HG03520 (cell line): ENCODE results near the gene ATP2A3.

Source experiments
- ATAC-seq: cut with Tn5 transposase; IDR thresholded peaks from one replicate; pipeline ENCODE4 v1.9.1; 2021; ENCODE audit warnings: mild to moderate bottlenecking, moderate library complexity; ENCODE audit not compliant: unreplicated experiment

Gene ATP2A3

DNA sequence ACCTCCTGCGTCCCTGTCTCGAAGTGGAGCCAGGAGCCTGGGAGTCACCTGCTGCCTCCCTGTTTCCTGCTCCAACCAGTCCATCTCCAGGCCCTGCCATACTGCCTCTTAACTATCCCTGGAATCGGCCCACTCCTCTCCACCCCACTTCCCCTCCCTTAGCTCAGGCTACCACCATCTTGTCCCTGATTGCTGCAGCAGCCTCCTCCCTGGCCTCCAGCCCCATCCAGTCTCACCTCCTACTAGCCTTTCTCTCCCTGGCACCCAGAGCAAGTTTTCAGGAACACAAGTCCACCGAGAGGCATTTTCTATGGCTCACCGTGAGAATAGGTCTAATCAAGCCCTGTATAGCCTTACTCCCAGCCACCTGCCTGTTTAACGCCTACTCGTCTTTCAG lies 70.5 kb downstream of the ATP2A3 start:
- ATAC-seq, result no peak

DNA sequence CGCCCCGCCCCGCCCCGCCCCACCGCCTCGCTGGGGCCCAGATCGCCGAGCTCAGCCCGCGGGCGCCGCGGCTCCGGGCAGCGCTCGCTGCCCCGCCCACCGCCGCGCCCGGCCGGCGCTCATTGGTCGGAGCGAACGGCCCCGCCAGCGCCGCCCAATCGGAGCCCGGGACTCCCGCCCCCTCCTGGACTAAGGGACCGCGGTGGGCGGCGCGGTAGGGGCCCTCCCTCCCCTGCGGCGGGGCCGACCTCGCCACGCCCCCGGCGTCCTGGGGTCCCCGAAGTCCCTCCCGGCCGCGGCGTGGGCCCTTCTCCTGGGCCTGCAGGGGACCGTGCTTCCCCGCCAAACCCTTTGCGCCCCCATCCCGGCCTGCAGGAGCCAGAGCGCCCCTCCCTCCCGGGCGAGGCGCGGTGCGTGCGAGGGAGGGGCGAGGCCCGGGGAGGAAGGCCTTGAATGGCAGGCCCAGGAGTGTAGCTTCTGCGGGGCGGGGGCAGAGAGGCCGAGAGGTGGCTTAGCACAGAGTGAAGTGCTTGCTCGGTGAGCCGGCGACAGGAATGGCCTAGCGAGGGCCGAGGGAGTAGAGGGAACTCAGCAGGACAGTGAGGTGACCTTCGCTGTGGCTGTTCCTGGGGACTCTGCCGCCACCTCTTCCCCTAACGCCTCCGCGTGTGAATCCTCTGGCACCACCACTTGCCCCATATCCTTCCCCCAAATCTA lies 71.1 kb downstream of the ATP2A3 start, which contains the start of gene CAMKK1:
TSS of gene CAMKK1 (minus strand) at position 51 of the 717 bp plus-strand sequence. CDS start 7,366 bp downstream, outside the sequence.
- peak; percentile 83 for ATAC-seq

GRCh38 chr17:3892095-3892998 lies 71.9 kb downstream of the ATP2A3 start:
- ATAC-seq, result peak; percentile 12

- no peak for ATAC-seq
These were observed 72.6 kb downstream of the ATP2A3 start for GRCh38 chr17:3891626-3892094.

- no peak for ATAC-seq
These were observed 73.4 kb downstream of the ATP2A3 start for GRCh38 chr17:3890878-3891219.

DNA sequence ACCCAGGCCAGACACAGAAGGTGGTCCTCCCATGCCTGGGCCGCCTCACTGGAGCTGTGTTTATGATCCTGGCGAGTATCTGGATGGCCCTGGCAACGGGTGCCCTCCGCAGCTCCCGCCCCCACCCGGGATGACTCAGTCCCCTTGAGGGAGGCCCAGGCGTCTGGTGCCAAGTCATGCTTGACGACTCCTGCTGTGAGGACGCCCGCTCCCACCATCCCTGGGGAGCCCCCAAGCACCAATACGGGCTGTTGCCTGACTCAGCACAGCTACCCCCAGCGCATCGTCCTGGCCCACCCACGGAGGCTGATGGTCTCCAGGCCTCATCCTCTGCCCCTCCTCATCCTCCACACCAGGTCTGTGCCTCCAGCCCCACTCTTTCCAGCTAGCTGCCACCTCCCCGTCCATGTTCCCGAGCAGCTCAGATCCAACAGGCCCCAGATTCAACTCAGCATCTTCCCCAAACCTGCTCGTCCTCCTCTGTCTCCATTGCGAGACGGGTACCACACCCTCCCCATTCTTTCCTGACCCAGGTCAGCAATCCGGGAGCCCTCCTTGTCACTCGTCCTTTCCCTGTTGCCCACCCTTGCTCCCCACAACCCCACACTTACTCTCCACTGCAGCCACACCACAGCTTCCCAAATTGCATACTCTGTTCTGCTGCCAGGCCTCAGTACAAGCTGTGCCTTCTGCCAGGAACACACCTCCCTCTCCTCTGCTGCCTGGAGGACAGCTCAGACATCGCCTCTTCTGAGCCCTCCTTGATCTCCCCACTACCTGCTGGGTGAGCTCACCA lies 74.0 kb downstream of the ATP2A3 start:
- ATAC-seq, result no peak

- ATAC-seq, result no peak
These were observed 74.8 kb downstream of the ATP2A3 start for GRCh38 chr17:3889325-3890012.

DNA sequence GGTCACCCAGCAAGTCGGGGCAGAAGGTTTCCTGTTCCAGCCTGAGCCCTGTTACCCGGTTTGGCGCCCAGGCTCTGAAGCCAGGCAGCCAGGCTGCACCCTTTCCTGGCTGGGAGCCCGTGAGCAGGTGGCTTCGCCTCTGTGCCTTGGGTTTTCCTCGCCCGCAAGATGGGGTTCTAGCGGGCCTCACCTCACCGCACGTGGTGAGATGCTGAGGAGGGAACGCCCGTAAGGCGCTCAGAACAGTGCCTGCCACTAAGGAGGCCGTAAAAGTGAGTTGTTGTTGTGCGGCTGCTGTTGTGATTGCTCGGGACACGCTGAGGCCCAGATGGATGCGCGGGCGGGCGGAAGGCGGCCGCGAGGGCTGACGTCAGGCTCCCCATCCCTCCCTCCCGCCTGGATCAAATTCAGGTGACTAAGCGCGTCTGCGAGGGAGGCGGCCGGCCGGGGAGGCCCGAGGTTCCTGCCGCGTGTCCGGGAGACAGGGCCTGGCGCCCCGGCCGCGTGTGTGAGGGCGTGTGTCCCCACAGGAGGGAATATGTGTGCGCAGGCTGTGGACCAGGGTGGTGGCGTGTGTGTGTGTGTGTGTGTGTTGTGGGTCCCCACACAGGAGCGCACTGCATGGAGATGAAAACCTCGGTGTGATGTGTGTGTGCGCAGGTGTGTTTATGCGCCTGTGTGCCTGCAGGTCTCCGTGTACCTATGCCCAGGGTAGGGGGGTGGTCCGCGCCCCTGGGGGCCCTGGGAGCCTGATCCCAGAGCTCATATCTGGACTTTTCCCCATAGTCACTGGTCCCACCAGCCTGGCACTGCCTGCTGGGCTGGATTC lies 75.7 kb downstream of the ATP2A3 start:
- no peak for ATAC-seq

DNA sequence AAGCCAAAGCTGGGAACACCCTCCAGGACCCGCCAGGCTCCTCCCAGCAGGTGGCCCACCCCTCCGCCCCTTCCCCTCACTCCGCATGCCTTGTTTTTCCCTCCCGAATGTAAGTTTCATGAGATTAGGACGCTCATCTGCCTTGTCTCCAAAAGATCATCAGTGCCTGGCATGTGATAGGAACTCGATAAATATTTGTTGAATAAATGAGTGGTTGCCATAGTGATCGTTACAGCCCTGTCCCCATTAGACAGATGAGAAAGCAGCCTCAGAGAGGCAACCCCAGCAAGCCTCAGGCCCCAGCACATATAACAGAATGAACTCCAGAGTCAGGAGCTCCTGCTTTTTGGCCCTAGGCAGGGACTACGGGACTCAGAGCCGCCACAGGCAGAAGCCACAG lies 76.4 kb downstream of the ATP2A3 start:
- ATAC-seq, result no peak

GRCh38 chr17:3887394-3887793 lies 76.8 kb downstream of the ATP2A3 start:
- no peak for ATAC-seq

GRCh38 chr17:3886776-3887175 lies 77.5 kb downstream of the ATP2A3 start:
- no peak for ATAC-seq

DNA sequence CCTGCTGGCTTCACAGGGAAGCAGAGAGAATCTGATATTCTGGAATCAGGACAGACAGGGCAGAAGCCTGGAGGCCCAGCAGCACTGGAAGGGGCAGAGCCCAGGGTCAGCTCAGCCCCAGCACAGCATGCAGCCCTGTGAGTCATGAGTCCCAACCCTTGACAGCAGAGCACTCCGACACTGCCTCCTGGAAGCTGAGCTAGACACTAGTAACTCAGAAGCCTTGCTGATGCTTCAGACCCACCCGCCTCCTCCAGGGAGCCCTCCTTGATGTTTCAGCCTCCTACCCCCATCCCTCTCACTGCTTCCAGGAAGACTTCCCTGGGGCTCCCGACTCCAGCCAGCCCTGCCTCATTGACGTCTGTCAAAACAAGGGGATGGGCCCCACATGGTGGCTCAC lies 78.3 kb downstream of the ATP2A3 start:
- no peak for ATAC-seq

DNA sequence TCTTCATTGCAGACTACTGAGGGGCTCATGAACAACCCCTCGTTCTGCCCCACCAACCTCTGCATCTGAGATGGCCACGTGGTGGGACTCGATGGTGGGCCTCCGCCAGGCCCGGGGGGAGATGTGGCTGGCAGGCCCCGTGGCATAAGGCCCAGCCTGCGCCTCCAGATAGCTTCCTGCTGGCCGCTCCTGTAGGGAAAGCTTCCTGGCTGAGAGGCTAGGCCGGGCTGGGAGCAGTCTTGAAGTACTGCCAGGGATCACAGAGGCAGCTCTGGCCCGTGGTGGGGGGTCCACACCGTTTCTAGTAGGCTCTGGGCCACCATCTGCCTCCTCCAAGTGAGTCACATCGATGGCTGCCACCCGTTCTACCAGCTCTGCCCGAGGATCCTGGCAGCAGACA lies 79.0 kb downstream of the ATP2A3 start:
- ATAC-seq, result no peak

DNA sequence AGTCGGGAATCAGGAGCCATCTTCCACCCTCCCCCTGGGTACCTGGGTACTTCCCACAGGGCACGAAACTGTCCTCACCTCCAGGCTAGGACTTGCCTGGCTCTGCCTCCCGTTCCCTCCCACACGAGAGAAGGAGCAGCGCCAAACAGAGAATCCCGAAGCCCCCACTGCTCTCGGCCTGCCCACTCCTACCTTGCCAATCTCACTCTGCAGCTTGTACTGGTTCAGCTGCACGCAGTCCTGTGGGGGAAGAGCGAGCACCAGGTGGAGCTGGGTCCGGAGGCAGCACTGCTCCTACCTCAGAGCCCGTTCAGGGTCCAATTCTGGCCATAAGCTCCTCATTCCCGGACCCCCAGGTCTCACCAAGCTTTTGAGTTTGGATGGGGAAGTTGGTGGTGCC lies 80.0 kb downstream of the ATP2A3 start:
- no peak for ATAC-seq

- no peak for ATAC-seq
These were observed 82.0 kb downstream of the ATP2A3 start for GRCh38 chr17:3882276-3882675.

GRCh38 chr17:3880983-3881382 lies 83.3 kb downstream of the ATP2A3 start:
- no peak for ATAC-seq

GRCh38 chr17:3879591-3880417 lies 84.4 kb downstream of the ATP2A3 start:
- no peak for ATAC-seq

- ATAC-seq, result no peak
These were observed 85.1 kb downstream of the ATP2A3 start for GRCh38 chr17:3879186-3879585.

GRCh38 chr17:3877220-3877619 lies 87.0 kb downstream of the ATP2A3 start:
- ATAC-seq, result no peak
